ENCODE measurements around the gene DENND4C.

Gene DENND4C

GRCh38 chr9:19375538-19375937, 145.0 kb downstream of the DENND4C start:
- no peak for FAIRE-seq
- DNase-seq (ENCODE audit: insufficient read length, low spot score): no peak
- TF ChIP-seq CTCF (IDR thresholded peaks at IDR 0.05; ENCODE audit: insufficient read depth, missing control alignments): no peak

- FAIRE-seq: peak; percentile 61
These were observed 146.4 kb downstream of the DENND4C start for GRCh38 chr9:19376931-19377330.

GRCh38 chr9:19378164-19378563, 147.7 kb downstream of the DENND4C start:
- TF ChIP-seq CTCF (IDR thresholded peaks at IDR 0.05; ENCODE audit: insufficient read depth, missing control alignments): no peak
- FAIRE-seq (no peak), DNase-seq (ENCODE audit: insufficient read length, low spot score) (no peak)

More at GRCh38 chr9:19376931-19377330, 146.4 kb downstream of the DENND4C start:
- DNase-seq (ENCODE audit: insufficient read length, low spot score): no peak
- no peak for TF ChIP-seq CTCF (IDR thresholded peaks at IDR 0.05; ENCODE audit: insufficient read depth, missing control alignments)

- no peak for FAIRE-seq
- DNase-seq (ENCODE audit: insufficient read length, low spot score): no peak
These were observed 148.2 kb downstream of the DENND4C start for GRCh38 chr9:19378647-19379046.

GRCh38 chr9:19379283-19379682, 148.8 kb downstream of the DENND4C start:
- TF ChIP-seq CTCF (IDR thresholded peaks at IDR 0.05; ENCODE audit: insufficient read depth, missing control alignments): no peak
- FAIRE-seq (no peak), DNase-seq (ENCODE audit: insufficient read length, low spot score) (no peak)

More at GRCh38 chr9:19378647-19379046, 148.2 kb downstream of the DENND4C start:
- TF ChIP-seq CTCF (IDR thresholded peaks at IDR 0.05; ENCODE audit: insufficient read depth, missing control alignments): no peak

- no peak for FAIRE-seq
- no peak for DNase-seq (ENCODE audit: insufficient read length, low spot score)
These were observed 149.2 kb downstream of the DENND4C start for GRCh38 chr9:19379697-19380046.

GRCh38 chr9:19380826-19381075, 150.3 kb downstream of the DENND4C start:
- DNase-seq (ENCODE audit: insufficient read length, low spot score) (no peak), FAIRE-seq (no peak)
- no peak for TF ChIP-seq CTCF (IDR thresholded peaks at IDR 0.05; ENCODE audit: insufficient read depth, missing control alignments)

More at GRCh38 chr9:19379697-19380046, 149.2 kb downstream of the DENND4C start:
- TF ChIP-seq CTCF (IDR thresholded peaks at IDR 0.05; ENCODE audit: insufficient read depth, missing control alignments): no peak

Data from D721Med (cell line).